Daoy (cell line): ENCODE results near the gene ANKRD1. TPM values are rescaled to one million over a fixed set of nuclear protein-coding genes. Genes with fewer than 3 reads are reported as not detected.
"Not testable (repeated sequence)": the region's sequence is repeated elsewhere in the genome, so short reads cannot be mapped to it uniquely, and the experiment has no call there.

Experiments
- DNase-seq: peaks from one replicate; pipeline ENCODE4 v3.0.0-alpha.2; 2015; ENCODE audit warnings: low read depth
- total RNA-seq: library from RNA; depleted of rRNA; stranded (reverse); fragments of >200 nt; shearing (Covaris generic); gene quantifications from 2 replicates; pipeline ENCODE4 v1.2.3, GENCODE V29; 2014; rRNA removed

ANKRD1 gene
- total RNA-seq: 94.4 and 124 TPM in 2 replicates

DNA sequence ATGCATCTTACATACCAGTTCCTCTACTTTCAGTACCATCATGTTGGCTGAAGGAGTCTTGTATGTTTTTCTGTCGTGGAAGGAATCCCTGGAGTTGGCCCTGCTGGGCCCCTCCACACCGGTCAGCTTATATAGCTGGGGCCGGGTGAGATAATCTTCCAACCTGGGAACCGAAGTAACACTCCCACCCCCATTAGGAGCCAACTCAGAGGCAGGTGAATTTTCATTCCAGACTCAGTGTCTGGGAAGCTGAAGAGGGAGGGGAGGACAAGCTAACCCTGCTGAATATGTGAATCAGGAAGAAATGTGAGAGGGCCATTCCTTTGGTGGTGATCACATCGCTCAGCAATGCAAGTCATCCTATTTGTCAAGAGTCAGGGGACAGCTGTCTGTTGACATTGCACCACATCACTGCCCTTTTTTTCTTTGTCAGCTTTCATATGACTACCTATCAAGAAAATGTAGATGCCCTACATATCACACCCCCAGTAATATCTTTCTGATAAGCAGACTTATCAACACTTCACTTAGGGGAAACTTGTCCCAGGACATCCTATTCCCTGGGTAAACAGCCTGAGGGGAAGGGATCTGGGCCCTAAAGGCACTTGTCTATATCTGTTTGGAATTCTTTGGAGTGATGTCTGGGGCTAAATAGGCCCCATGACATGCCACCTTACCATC, at the start of gene ANKRD1:
TSS of gene ANKRD1 (minus strand) at position 102 of the 681 bp plus-strand sequence. CDS start at position 42, 60 bp downstream.
- DNase-seq: peak; percentile 93

DNA sequence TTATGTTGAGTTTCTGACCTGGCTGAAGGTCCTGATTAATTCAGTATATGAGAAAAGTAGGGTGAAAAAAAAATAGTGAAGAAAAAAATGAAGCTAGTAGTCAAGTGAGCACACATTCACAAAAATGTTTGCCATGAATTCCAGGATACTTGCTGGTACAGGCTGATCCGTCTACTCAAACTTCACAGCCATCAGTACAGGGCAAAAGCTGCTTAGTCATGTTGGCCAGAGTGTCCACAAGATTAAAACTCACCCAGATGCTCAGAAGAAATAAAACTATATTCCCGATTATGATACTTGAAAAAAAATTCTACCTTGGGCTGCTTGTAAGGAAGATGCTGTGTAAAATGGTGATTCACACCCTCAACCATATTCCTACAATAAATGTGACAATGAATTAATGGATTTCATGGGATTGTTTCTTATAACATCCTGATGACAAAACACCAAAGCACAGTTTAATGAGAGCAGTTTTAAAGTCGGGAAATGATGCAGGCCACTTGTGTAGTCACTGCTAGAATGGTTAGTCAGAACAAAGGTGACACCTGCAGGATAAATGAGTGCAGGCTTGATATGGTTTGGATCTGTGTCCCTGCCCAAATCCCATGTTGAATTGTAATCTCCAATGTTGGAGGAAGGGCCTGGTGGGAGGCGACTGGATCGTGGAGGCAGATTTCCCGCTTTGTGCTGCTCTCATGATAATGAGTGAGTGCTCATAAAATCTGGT, 49.2 kb upstream of the ANKRD1 start:
- no peak for DNase-seq

DNA sequence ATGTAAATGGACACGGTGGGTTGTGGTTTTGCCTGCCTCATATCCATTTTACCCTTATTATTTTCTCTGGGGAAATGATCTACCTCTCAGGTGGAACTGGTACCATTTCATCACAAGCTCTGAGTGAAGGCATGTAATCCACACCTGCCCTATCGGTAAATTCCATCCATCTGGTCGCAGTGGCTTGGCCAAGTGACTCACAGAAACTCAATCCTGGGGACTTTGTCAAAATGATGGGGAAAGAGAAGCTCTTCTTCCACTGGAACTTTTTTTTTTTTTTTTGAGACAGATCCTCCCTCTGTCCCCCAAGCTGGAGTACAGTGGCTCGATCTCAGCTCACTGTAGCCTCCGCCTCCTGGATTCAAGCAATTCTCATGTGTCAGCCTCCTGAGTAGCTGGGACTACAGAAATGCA, 48.2 kb upstream of the ANKRD1 start:
- DNase-seq: peak; percentile 22

DNA sequence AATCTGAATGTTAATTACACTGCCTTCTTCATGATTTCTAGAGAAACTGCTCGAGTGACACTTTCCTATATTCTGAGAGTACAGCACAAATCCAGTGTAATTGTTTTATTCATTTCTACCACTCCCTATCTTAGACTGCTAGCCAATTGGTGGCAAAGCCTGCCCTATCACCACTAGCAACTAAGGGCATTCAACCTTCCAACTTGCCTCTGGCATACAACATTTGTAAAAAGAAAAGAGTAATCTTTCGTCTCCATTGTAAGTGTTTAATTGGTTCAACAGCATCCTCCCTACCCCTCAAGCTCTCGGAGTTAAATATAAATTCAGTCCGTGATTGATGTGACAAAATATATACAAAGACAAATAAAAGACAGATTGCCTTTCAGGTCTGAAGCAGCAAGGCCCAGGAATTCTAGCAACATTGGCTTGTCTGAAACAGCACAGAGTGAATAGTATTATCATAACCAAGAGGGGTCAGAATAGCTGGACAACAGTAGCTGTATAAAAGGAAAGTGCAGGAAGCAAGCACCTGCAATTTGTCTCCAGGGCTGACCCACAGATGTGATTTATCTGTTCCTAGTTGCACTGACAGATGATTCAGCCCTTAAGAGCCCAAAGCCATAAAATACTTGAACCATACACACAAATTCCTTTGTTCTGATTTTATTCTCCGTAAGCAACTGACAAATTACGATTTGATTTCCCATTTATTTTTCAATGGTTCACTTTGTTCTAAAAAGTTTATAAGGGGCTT, 47.6 kb upstream of the ANKRD1 start:
- DNase-seq: peak; percentile 68

DNA sequence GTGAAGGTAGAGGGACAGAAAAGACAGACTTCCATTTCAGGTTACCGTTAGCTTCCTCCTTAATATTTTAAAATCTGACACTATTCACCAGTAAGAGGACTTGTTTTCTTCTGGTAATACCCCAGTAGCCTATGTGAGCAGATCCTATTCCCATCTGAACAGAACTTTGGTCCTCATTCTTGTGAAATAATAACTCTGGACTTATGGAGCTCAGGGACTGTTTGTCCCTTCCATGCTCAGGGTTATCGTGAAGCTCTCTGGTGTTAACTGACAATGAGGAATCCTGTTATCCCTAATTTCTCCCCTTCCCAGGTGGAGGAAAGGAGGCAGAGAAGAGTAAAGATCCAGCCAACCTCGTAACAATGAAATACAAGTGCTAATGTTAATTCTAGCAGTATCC, 47.0 kb upstream of the ANKRD1 start:
- DNase-seq: no peak

DNA sequence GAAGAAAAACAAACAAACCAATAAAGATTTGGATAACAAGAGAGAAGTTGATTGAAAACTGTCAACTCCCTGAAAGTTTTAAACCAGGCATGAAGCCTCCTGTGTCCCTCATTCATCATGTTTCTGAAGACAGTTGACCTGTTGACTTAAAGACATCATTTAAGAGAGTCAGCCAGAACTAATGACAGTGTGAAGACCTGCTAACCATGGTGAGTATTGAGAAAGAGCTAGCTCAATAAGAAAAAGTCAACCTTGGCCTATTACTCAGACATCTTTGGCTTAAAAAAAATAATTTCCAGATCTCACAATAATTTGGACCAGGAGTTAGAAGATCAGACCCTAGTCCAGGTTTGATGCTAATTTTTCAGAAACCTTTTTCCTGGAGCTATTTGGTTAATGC, 45.3 kb upstream of the ANKRD1 start:
- DNase-seq: no peak

DNA sequence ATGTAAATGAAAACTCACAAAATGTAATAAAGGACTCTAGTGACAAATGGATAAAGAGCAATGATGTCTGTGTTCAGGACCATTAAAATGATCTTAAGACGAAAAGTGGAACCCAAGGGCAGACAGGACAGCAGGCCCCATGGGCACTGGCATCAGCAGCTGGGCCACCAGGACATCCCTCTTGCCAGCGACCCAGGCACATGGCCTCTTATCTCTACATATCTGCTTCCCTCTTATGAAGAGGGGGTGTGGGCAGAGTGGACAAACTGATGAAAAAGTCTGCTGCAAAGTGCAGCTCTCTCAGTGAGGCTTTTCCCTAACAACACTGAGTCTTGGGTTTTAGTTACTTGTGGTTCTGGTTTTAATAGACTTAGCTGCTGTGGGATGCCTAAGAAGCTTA, 44.8 kb upstream of the ANKRD1 start:
- no peak for DNase-seq

DNA sequence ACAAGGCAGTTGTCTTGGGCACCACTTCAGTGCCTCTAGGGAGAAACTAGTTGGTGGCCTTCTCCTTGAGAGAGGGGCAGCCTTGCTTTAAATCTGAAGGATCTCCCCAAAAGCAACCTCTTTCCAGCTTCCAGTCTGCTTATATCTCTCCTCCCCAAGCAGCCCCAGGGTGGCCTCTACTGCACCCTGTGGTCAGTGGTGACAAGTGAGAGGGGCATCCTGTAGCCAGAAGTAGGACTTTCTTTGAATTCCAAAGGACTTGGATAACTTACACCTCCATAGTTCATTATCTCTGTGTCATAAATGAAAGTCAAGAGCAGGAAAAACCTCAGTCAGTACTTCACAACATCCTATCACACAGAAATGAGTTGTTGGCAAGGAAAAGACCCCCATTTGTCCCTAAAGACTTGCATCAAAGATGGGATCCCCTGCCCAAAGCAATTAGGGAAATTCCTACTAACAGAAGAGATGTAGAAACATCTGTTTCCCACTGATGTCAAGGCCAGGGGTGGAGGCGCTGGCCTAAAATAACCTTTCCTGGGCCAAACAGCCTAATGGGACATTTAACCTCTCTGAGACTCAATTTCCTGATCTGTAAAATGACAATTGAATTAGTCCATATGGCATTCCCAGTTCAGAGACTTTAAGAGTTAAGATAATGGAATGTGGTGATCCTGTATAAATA, 44.0 kb upstream of the ANKRD1 start:
- DNase-seq: no peak

DNA sequence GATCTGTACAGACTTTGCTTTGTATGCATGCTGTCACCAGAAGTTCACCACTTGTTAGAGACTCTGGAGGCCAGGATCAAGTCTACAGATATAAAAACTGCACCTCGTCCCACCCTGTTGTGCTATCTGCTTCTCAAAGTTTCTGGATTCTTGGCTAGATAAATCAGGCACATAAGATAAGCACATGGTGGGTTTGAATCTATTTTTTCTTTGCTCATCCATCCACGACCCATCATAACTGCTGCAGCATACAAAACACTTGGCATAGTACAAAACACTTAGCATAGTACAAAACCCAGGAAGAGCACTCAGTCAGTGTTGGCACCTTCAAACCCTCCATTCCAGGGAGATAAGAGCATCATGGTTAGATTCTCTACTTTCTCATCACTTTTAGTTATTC, 42.4 kb upstream of the ANKRD1 start:
- no peak for DNase-seq

DNA sequence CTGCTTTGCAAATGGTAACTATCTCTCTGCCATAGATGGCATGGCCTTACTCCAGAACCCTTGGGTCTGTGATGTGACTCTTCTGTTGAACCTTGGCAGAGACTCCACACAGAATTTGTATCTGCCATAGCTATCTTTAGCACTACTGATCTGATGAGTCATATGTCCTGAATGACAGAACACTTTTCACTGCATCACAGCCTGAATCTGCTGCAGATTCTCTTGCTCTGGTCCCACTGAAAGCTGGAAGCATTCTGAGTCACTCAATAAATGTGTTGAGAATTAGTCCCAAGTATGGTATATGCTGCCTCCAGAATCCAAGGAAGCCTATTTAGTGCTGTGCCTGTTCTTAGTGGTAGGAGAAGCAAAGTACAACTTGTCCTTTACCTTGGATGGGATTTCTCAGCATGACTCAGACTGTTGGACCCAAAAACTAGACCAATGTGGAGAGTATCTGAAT, 39.5 kb upstream of the ANKRD1 start:
- peak; percentile 41 for DNase-seq

DNA sequence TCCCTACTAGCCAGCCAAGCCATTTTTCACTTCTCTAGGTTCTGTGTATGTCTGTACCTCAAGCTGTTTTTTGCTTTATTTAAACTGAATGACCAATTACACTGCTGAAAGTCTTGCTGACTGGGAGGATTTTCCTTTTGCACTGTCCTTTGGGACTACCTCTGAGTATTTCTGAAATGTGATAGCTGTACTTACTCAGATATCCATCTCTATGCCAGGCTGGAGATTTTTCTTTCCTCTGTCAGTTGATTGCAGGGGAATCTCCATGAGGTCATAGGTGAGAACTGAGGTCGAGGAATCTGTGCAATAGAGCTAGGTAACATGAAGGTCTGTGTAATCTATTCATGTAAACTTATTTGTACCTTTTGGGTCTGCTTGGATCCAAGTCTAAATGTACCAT, 38.9 kb upstream of the ANKRD1 start:
- no peak for DNase-seq

DNA sequence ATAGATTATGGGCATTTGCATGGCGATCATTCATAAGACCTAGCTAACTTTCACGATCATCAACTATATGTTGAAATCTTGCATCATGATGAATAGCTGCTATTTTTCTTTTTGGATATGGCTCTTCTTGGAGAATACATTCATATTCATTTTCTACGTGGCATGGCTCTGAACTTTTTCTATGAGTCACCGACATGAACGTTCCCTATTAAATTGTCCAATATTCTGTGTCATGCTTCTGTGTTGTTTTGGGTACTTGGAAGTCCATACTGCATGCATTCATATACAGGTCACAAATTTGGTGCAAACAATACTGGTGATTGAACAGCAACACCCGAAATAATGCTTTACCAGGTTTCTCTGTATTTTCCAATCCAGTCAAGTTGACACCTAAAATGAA, 37.9 kb upstream of the ANKRD1 start:
- no peak for DNase-seq

DNA sequence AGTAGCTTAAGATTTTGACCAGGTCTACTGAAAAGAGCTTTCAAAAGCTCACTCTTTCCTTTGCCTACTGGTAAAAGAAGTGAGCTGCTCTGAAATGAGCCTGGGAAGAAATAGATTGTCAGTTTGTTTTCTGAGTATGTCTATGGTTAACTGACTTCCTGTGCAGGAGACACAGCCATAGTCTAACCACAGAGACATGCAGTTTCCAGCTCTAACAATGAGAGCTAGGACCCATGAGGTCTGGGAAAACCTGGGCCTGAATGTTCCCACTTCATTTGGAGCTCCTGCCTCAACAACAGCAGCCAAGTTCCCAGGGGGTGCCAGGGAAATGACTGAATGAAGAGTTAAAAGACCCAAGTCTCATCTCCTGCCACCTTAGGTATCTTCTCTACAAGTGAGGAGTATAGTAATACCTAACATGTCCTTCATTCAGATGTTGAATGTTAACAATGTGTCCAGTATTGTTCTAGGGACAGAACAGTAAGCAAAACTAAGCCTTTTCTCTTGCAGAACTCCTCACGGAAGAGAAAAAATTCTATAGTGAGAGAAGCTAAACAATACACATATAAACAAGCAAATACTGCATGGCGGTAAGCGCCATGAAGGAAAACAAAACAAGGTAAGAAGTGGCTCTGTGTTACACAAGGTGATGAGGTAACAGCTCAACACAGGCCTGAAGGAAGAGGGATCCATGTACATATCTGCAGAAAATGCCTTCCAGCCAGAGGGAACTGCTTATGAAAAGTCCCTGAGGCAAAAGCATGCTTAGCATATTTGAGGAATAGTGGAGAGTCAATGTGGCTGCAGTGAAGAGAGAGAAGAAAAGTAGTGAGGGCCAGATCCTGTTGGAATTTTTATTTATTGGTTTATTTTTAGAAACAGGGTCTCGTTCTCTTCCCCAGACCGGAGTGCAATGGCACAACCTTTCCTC, 26.4 kb upstream of the ANKRD1 start:
- peak; percentile 24 for DNase-seq

DNA sequence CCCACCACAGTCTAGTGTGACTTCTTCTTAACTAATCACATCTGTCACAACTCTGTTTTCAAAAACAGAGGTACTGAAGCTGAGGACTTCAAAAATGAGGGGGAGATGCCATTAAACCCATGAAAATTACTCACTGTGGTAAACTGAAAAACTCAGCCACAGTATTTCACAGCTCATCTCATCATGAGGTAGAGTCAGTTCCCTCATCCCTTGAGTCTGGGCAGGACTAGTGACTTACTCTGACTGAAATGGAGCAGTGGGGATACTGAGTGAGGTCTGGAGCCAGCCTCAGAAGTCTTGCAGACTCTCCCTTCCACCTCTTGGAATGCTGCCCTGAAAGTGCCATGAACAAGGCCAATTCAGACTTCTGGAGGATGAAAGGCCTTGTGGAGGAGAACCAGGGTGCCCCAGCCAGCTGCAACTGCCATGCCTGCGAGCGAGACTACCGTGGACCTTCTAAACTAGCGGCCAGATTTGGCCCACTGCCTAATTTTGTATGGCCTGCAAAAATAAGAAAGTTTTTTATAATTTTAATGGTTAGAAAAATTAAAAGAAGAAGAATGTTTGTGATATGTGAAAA, 24.7 kb upstream of the ANKRD1 start:
- DNase-seq: no peak

DNA sequence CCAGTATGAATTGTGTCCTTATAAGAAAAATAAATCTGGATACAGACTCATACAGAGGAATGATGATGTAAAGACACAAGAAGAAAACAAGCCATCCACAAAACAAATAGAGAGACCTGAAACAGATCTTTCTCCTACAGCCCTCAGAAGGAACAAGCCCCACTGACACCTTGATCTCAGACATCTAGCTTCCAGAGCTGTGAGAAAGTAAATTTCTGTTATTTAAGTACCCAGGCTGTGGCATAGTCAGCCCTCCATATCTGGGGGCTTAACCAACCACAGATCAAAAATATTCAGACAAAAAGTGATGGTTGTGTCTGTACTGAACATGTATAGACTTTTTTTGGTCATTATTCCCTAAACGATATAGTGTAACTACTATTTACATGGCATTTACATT, 23.9 kb upstream of the ANKRD1 start:
- DNase-seq: no peak

DNA sequence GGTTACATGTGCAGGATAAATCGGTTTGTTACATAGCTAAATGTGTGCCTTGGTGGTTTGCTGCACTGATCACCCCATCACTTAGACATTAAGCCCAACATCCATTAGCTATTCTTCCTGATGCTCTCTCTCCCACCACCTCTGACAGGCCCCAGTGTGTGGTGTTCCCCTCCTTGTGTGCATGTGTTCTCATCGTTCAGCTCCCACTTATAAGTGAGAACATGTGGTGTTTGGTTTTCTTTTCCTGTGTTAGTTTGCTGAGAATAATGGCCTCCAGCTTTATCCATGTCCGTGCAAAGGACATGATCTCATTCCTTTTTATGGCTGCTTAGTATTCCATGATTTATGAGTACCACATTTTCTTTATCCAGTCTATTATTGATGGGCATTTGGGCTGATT, 22.1 kb upstream of the ANKRD1 start:
- not testable (repeated sequence) for DNase-seq

DNA sequence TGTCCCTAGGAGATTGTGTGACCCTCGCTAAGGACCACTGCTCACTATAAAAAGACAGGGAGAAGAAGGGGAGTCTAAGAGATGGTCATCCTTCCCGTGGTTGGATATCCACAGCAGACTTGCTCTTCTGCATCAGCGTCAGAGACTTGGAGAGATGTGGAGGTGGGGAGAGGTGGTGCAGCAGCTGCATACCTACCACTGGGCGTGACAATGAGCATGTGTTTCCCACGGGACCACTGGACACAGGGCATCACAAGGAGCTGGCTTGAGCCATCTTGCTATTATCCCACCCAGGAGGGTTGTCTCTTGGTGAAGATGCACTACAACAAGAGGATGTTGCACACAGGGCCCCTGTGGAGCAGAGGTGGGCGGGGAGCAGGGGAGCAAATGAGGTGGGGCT, 18.8 kb upstream of the ANKRD1 start:
- DNase-seq: no peak

DNA sequence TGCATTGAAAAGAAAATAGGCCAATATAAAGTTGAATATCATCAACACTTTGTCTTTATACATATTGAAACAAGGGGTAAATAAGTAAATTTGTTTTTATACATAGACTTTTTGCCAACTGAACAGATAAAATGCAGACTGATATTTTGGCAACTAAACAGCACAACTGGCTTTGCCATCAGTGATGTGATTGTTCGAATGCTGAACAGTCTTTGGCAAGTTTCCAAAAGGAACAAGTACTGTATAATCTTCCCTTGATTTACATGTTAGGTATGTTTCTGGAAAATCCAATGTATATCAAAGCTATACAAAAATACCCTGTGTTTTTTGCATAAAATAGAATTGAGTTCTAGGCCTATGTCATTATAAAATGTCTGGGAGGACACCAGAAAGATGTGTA, 18.2 kb upstream of the ANKRD1 start:
- DNase-seq: no peak

DNA sequence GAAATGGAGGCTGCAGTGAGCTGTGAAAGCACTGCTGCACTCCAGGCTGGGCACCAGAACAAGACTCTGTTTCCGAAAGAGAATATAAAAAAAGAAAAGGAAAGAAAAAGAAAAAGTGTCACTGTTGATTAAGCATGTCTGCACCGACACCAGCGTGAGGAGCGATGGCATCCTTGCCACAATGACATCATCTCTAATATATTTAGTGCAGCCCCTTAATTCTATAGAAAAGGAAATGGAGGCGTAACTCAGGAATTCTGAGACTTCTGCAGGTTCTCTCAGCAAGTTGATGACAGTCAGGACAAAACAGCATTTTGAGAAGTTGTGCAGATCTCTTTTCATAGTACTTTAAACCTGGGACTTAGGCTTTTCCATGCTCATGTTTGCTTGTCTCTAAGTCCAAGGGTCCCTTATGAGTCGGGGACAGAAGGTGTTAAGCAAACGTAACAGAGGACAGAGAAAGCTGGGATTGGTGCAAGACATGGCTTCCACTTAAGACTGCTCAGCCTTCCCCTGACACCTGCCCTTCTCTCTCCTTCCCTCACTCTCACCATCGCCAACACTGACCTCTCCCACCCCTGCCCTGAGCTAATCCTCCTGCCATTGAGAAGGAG, 16.9 kb upstream of the ANKRD1 start:
- peak; percentile 13 for DNase-seq

DNA sequence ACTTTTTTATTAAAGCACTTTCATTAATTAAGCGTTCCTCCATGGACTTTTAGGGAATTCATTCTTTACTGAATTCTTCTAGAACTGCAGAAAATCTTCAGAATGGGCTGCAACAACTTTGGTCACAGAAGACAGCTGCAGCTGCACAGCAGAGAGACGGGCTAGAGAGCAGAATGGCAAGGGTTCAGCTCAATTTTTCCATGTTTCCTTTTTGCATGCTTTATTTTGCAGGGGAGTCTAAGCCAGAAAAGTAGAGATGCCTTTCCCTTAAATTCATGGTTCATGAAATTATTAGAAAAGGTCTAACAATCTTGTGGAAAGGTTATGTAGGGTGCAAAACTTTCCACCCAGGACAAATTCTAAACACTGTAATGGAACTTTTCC, 15.4 kb upstream of the ANKRD1 start:
- no peak for DNase-seq
